ENCODE measurements around the gene PIGH. TPM values are rescaled to one million over a fixed set of nuclear protein-coding genes. Genes with fewer than 3 reads are reported as not detected.

Gene PIGH
- total and polyA plus RNA-seq, 2 of the 13 experiments (the other 11 are each of a cell fraction or from before 2014, with no cell fraction given): 30.0 to 43.5 TPM

DNA sequence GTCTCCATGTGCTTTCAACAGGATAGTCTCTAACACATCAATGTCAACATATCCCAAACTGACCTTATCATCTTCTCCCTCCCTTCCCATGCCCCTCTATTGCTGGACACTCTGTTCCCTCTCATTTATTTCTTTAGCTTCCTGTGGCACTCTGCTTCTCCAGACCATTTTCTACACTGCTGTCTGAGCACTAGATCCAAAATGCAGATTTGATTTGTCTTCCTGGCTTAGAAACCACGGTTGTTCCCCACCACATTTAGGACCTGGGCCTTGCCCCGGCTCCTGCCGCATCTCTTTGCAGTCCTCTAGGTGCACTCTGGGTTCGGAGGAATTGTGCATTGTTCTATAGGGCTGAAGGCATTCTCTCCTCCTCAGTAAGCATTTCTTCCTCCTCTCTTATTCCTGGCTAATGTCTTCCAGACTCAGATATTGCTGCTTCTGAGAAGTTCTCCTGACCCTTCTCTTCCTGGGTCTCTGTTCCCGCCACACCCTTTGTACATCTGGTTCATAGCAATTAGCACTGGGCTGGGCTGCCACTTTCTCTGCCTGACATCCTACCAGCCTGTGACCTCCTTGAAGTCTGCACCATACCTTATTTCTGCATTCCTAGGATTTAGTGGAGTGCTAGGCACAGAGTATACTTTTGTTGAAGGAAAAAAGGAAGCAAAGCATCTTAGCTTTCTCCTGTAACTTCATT, 33.5 kb upstream of the PIGH start:
- CTCF ChIA-PET (ENCODE audit: low intra/inter-chr PET ratio, low total read pairs): no interaction called here
- in situ Hi-C loops (cut with HindIII; ENCODE audit: extremely low pct_ligation_motif_present, low pct_unique_long_range_greater_than_20kb): no loop called here
- BruUV-seq (replicated peaks): no TSS peak
- no peak for TF ChIP-seq FOXO1 (CRISPR knock-in tag; IDR thresholded peaks at IDR 0.05)
- TF ChIP-seq AHR (CRISPR knock-in tag; IDR thresholded peaks at IDR 0.05): no peak
- TF ChIP-seq RARG (CRISPR knock-in tag; IDR thresholded peaks at IDR 0.05; ENCODE audit: low read depth): no peak
- TF ChIP-seq ZNF12 (CRISPR knock-in tag; IDR thresholded peaks at IDR 0.05): no peak
- TF ChIP-seq ZNF251 (CRISPR knock-in tag; IDR thresholded peaks at IDR 0.05): no peak
- TF ChIP-seq, protein P1, sequence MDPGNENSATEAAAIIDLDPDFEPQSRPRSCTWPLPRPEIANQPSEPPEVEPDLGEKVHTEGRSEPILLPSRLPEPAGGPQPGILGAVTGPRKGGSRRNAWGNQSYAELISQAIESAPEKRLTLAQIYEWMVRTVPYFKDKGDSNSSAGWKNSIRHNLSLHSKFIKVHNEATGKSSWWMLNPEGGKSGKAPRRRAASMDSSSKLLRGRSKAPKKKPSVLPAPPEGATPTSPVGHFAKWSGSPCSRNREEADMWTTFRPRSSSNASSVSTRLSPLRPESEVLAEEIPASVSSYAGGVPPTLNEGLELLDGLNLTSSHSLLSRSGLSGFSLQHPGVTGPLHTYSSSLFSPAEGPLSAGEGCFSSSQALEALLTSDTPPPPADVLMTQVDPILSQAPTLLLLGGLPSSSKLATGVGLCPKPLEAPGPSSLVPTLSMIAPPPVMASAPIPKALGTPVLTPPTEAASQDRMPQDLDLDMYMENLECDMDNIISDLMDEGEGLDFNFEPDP (CRISPR knock-in tag; conservative IDR thresholded peaks at IDR 0.05): no peak
- TF ChIP-seq, protein P2, sequence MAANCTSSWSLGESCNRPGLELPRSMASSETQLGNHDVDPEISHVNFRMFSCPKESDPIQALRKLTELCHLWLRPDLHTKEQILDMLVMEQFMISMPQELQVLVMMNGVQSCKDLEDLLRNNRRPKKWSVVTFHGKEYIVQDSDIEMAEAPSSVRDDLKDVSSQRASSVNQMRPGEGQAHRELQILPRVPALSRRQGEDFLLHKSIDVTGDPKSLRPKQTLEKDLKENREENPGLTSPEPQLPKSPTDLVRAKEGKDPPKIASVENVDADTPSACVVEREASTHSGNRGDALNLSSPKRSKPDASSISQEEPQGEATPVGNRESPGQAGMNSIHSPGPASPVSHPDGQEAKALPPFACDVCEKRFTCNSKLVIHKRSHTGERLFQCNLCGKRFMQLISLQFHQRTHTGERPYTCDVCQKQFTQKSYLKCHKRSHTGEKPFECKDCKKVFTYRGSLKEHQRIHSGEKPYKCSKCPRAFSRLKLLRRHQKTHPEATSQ (CRISPR knock-in tag; IDR thresholded peaks at IDR 0.05; ENCODE audit: borderline replicate concordance): no peak
- no peak for TF ChIP-seq ZNF841 (CRISPR knock-in tag; IDR thresholded peaks at IDR 0.05; ENCODE audit: borderline replicate concordance)
- no peak for TF ChIP-seq ATF4 (CRISPR knock-in tag; IDR thresholded peaks at IDR 0.05)
- no peak for TF ChIP-seq ZNF414 (CRISPR knock-in tag; IDR thresholded peaks at IDR 0.05)
- no peak for TF ChIP-seq CEBPG (CRISPR knock-in tag; IDR thresholded peaks at IDR 0.05)
- TF ChIP-seq ZNF367 (CRISPR knock-in tag; IDR thresholded peaks at IDR 0.05; ENCODE audit: borderline replicate concordance): no peak
- TF ChIP-seq BRD4 (CRISPR knock-in tag; IDR thresholded peaks at IDR 0.05): no peak
- TF ChIP-seq AFF4 (CRISPR knock-in tag; IDR thresholded peaks at IDR 0.05): no peak
- no peak for TF ChIP-seq CHCHD3 (CRISPR knock-in tag; IDR thresholded peaks at IDR 0.05)
- no peak for TF ChIP-seq TRIM24 (CRISPR knock-in tag; IDR thresholded peaks at IDR 0.05)
- no peak for TF ChIP-seq SIN3A (IDR thresholded peaks at IDR 0.05; ENCODE audit: borderline replicate concordance, low read depth, low read length)

More for the DNA sequence above, 33.5 kb upstream of the PIGH start:
- H3K4me3 ChIP-seq (replicated peaks in 1 of 3; ENCODE audit: insufficient read depth in 1 of 3, low read depth in 2 of 3, low read length in 3 of 3): no peak overlapping the region
- H4K20me1 ChIP-seq (ENCODE audit: insufficient read depth, low read length): no peaks in the 10 kb centered on the region
- POLR2A ChIA-PET: no interaction called here
- WGBS (ENCODE audit: low lambda C conversion rate): 89% methylated on average over 5 of the region's 5 CpGs
- peaks cover 3 to 8% of the 10 kb centered on the region in 2 experiments; a peak in 1 of 5 replicates for H3K36me3 ChIP-seq (replicated peaks in 1 of 2; ENCODE audit: control insufficient read depth in 1 of 2, insufficient read depth in 2 of 2, low read length in 2 of 2)
- ATAC-seq: no peak
- no peak overlapping the region for H3K4me2 ChIP-seq (ENCODE audit: low read depth, low read length)
- no peaks in the 10 kb centered on the region for H3K79me2 ChIP-seq (ENCODE audit: insufficient read depth, low read length)
- no peak for FAIRE-seq
- peaks cover 24% of the 10 kb centered on the region for H3K4me1 ChIP-seq (ENCODE audit: insufficient read depth, low read length)
- no peak for DNase-seq (ENCODE audit: low spot score)
- H3K27me3 ChIP-seq (ENCODE audit: control insufficient read depth in 1 of 2, insufficient read depth in 2 of 2, low read length in 2 of 2): no peaks in the 10 kb centered on the region
- no peak overlapping the region for H3K9ac ChIP-seq (ENCODE audit: insufficient read depth, low read depth, low read length)
- no peak overlapping the region for H2AFZ ChIP-seq (ENCODE audit: low read length)
- intact Hi-C loops (cut with micrococcal nuclease; ENCODE audit: unreplicated experiment): no loop called here
- H3K9me3 ChIP-seq (ENCODE audit: low read length): no peaks in the 10 kb centered on the region
- no peak overlapping the region for H3K27ac ChIP-seq (ENCODE audit: extremely low read length, insufficient read depth, low read length)

Measured in HepG2 (cell line).